ENCODE results near the gene SPRTN. TPM values are rescaled to one million over a fixed set of nuclear protein-coding genes. Genes with fewer than 3 reads are reported as not detected.

SPRTN gene
- total and polyA plus RNA-seq, 2 experiments from 2014 or later: 9.1 to 25.0 TPM

DNA sequence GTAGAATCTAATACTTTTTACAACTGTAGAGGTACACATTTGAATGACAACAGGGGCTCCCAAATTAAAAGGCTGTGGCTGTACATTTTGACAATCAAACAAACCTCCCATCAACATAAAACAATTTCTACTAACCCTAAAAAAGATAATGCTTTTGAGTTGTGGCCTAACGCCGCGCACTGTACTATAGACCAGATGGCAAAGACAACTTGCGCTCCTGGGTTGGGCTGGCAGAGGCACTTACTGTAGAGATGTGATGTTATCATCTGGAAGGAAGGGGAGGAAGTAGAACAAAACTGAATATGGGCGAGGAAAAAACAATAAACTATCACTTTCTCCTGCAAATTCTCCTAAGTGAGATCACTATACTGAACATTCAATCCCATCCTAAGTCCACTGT lies 26.1 kb downstream of the SPRTN start:
- no peak overlapping the region for H3K4me3 ChIP-seq
- no peaks in the 10 kb centered on the region for H3K79me2 ChIP-seq (replicated peaks; ENCODE audit: insufficient read depth)
- H3K36me3 ChIP-seq (ENCODE audit: insufficient read depth): no peaks in the 10 kb centered on the region
- H3K36me3 Mint-ChIP-seq (ENCODE audit: low read depth): no peaks in the 10 kb centered on the region; the same call in none of the 3 replicates
- no peaks in the 10 kb centered on the region for H3K4me1 Mint-ChIP-seq
- no peak overlapping the region for H3K4me3 Mint-ChIP-seq
- ATAC-seq (no peak), DNase-seq (ENCODE audit: low spot score) (no peak)
- no peaks in the 10 kb centered on the region for H3K4me1 ChIP-seq (ENCODE audit: insufficient read depth)
- TF ChIP-seq EZH2 (IDR thresholded peaks at IDR 0.05; ENCODE audit: low read depth, unreplicated experiment): no peak
- TF ChIP-seq STAT1 (IDR thresholded peaks at IDR 0.05; ENCODE audit: unreplicated experiment): no peak
- no peaks in the 10 kb centered on the region for H3F3A ChIP-seq (replicated peaks; ENCODE audit: low read depth)
- H3K4me2 ChIP-seq: no peak overlapping the region
- H2AFZ ChIP-seq: no peak overlapping the region
- H3K9me3 Mint-ChIP-seq: no peaks in the 10 kb centered on the region
- H3K27me3 ChIP-seq (ENCODE audit: insufficient read depth): no peaks in the 10 kb centered on the region
- no peak overlapping the region for H3K27ac Mint-ChIP-seq
- no peak overlapping the region for H3K27ac ChIP-seq (ENCODE audit: low read depth)
- H3K9me2 ChIP-seq (ENCODE audit: insufficient read depth): no peaks in the 10 kb centered on the region
- no peaks in the 10 kb centered on the region for H4K20me1 ChIP-seq (replicated peaks; ENCODE audit: insufficient read depth)
- H3K27me3 Mint-ChIP-seq (ENCODE audit: insufficient read depth, low read depth, poor library complexity): no peaks in the 10 kb centered on the region

DNA sequence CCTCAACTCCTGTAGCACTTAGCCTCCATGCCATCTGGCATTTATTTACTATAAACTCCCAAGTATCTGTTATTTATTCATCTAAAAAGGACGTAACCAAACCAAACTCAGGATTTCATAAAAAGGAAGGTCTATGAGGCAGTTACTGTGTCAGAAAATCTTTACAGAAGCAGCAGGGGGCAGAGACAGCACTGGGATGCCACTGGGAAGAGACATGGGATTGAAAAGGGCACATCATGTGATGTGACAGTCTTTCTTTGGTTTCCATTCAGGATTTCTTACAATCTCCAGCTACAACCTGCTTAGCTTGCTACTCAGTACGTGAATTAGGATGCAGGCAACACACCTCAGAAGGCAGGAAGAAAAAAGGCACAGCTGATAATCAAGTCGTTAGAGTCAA lies 31.2 kb downstream of the SPRTN start:
- no peak overlapping the region for H3K4me2 ChIP-seq
- Mint-ChIP-seq H3K9me3 (no peaks in the 10 kb centered on the region), H3K36me3 (ENCODE audit: low read depth) (no peaks in the 10 kb centered on the region), H3K4me3 (no peak overlapping the region), H3K27me3 (ENCODE audit: insufficient read depth, low read depth, poor library complexity) (no peaks in the 10 kb centered on the region), H3K4me1 (no peaks in the 10 kb centered on the region), H3K27ac (no peak overlapping the region)
- no peaks in the 10 kb centered on the region for H3K9me2 ChIP-seq (ENCODE audit: insufficient read depth)
- no peaks in the 10 kb centered on the region for H3K4me1 ChIP-seq (ENCODE audit: insufficient read depth)
- H3K27me3 ChIP-seq (ENCODE audit: insufficient read depth): no peaks in the 10 kb centered on the region
- no peak overlapping the region for H2AFZ ChIP-seq
- ATAC-seq (no peak), DNase-seq (ENCODE audit: low spot score) (no peak)
- H3K79me2 ChIP-seq (replicated peaks; ENCODE audit: insufficient read depth): no peaks in the 10 kb centered on the region
- no peaks in the 10 kb centered on the region for H4K20me1 ChIP-seq (replicated peaks; ENCODE audit: insufficient read depth)
- no peak overlapping the region for H3K27ac ChIP-seq (ENCODE audit: low read depth)
- H3K36me3 ChIP-seq (ENCODE audit: insufficient read depth): no peaks in the 10 kb centered on the region
- H3K4me3 ChIP-seq: no peak overlapping the region
- H3F3A ChIP-seq (replicated peaks; ENCODE audit: low read depth): no peaks in the 10 kb centered on the region
- TF ChIP-seq JUNB (IDR thresholded peaks at IDR 0.05; ENCODE audit: unreplicated experiment): no peak
- no peak for TF ChIP-seq ZNF114 (CRISPR knock-in tag; IDR thresholded peaks at IDR 0.05)
- TF ChIP-seq, protein P1, sequence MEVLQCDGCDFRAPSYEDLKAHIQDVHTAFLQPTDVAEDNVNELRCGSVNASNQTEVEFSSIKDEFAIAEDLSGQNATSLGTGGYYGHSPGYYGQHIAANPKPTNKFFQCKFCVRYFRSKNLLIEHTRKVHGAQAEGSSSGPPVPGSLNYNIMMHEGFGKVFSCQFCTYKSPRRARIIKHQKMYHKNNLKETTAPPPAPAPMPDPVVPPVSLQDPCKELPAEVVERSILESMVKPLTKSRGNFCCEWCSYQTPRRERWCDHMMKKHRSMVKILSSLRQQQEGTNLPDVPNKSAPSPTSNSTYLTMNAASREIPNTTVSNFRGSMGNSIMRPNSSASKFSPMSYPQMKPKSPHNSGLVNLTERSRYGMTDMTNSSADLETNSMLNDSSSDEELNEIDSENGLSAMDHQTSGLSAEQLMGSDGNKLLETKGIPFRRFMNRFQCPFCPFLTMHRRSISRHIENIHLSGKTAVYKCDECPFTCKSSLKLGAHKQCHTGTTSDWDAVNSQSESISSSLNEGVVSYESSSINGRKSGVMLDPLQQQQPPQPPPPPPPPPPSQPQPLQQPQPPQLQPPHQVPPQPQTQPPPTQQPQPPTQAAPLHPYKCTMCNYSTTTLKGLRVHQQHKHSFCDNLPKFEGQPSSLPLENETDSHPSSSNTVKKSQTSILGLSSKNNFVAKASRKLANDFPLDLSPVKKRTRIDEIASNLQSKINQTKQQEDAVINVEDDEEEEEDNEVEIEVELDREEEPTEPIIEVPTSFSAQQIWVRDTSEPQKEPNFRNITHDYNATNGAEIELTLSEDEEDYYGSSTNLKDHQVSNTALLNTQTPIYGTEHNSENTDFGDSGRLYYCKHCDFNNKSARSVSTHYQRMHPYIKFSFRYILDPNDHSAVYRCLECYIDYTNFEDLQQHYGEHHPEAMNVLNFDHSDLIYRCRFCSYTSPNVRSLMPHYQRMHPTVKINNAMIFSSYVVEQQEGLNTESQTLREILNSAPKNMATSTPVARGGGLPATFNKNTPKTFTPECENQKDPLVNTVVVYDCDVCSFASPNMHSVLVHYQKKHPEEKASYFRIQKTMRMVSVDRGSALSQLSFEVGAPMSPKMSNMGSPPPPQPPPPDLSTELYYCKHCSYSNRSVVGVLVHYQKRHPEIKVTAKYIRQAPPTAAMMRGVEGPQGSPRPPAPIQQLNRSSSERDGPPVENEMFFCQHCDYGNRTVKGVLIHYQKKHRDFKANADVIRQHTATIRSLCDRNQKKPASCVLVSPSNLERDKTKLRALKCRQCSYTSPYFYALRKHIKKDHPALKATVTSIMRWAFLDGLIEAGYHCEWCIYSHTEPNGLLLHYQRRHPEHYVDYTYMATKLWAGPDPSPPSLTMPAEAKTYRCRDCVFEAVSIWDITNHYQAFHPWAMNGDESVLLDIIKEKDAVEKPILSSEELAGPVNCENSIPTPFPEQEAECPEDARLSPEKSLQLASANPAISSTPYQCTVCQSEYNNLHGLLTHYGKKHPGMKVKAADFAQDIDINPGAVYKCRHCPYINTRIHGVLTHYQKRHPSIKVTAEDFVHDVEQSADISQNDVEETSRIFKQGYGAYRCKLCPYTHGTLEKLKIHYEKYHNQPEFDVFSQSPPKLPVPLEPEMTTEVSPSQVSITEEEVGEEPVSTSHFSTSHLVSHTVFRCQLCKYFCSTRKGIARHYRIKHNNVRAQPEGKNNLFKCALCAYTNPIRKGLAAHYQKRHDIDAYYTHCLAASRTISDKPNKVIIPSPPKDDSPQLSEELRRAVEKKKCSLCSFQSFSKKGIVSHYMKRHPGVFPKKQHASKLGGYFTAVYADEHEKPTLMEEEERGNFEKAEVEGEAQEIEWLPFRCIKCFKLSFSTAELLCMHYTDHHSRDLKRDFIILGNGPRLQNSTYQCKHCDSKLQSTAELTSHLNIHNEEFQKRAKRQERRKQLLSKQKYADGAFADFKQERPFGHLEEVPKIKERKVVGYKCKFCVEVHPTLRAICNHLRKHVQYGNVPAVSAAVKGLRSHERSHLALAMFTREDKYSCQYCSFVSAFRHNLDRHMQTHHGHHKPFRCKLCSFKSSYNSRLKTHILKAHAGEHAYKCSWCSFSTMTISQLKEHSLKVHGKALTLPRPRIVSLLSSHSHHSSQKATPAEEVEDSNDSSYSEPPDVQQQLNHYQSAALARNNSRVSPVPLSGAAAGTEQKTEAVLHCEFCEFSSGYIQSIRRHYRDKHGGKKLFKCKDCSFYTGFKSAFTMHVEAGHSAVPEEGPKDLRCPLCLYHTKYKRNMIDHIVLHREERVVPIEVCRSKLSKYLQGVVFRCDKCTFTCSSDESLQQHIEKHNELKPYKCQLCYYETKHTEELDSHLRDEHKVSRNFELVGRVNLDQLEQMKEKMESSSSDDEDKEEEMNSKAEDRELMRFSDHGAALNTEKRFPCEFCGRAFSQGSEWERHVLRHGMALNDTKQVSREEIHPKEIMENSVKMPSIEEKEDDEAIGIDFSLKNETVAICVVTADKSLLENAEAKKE (CRISPR knock-in tag; IDR thresholded peaks at IDR 0.05): no peak
- no peak for TF ChIP-seq EZH2 (IDR thresholded peaks at IDR 0.05; ENCODE audit: low read depth, unreplicated experiment)
- TF ChIP-seq, protein P2, sequence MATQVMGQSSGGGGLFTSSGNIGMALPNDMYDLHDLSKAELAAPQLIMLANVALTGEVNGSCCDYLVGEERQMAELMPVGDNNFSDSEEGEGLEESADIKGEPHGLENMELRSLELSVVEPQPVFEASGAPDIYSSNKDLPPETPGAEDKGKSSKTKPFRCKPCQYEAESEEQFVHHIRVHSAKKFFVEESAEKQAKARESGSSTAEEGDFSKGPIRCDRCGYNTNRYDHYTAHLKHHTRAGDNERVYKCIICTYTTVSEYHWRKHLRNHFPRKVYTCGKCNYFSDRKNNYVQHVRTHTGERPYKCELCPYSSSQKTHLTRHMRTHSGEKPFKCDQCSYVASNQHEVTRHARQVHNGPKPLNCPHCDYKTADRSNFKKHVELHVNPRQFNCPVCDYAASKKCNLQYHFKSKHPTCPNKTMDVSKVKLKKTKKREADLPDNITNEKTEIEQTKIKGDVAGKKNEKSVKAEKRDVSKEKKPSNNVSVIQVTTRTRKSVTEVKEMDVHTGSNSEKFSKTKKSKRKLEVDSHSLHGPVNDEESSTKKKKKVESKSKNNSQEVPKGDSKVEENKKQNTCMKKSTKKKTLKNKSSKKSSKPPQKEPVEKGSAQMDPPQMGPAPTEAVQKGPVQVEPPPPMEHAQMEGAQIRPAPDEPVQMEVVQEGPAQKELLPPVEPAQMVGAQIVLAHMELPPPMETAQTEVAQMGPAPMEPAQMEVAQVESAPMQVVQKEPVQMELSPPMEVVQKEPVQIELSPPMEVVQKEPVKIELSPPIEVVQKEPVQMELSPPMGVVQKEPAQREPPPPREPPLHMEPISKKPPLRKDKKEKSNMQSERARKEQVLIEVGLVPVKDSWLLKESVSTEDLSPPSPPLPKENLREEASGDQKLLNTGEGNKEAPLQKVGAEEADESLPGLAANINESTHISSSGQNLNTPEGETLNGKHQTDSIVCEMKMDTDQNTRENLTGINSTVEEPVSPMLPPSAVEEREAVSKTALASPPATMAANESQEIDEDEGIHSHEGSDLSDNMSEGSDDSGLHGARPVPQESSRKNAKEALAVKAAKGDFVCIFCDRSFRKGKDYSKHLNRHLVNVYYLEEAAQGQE (IDR thresholded peaks at IDR 0.05; ENCODE audit: unreplicated experiment): no peak
- TF ChIP-seq ZNF331 (CRISPR knock-in tag; IDR thresholded peaks at IDR 0.05; ENCODE audit: low read depth): no peak
- no peak for TF ChIP-seq EZH2phosphoT487 (IDR thresholded peaks at IDR 0.05; ENCODE audit: unreplicated experiment)
- TF ChIP-seq, protein P3, sequence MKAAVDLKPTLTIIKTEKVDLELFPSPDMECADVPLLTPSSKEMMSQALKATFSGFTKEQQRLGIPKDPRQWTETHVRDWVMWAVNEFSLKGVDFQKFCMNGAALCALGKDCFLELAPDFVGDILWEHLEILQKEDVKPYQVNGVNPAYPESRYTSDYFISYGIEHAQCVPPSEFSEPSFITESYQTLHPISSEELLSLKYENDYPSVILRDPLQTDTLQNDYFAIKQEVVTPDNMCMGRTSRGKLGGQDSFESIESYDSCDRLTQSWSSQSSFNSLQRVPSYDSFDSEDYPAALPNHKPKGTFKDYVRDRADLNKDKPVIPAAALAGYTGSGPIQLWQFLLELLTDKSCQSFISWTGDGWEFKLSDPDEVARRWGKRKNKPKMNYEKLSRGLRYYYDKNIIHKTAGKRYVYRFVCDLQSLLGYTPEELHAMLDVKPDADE (IDR thresholded peaks at IDR 0.05): no peak
- TF ChIP-seq CREB1 (CRISPR knock-in tag; IDR thresholded peaks at IDR 0.05; ENCODE audit: low read depth): no peak
- no peak for TF ChIP-seq POLR2AphosphoS5 (IDR thresholded peaks at IDR 0.05; ENCODE audit: low read depth)
- no peak for TF ChIP-seq NANOG (IDR thresholded peaks at IDR 0.05; ENCODE audit: borderline replicate concordance)
- no peak for TF ChIP-seq STAT1 (IDR thresholded peaks at IDR 0.05; ENCODE audit: unreplicated experiment)
